Panc1 (cell line): Measurements from ENCODE around the gene KCNMA1. TPM values are rescaled to one million over a fixed set of nuclear protein-coding genes. Genes with fewer than 3 reads are reported as not detected.

Source experiments
- ATAC-seq: fragments of 200-7000 bp; cut with Tn5 transposase; 2 replicates; pipeline ENCODE4 v1.9.1; 2020; ENCODE audit warnings: mild to moderate bottlenecking, moderate library complexity
- BruUV-seq: library from RNA; stranded (reverse); fragments of 400-500 nt; replicated peaks from 2 replicates; lab custom pipeline; 2021; lab: Mats Ljungman, UMichigan
- CTCF ChIA-PET: fragments of 300-600 bp; sonication (Branson Sonifier 250); formaldehyde crosslinking; loops from one replicate; lab custom pipeline; 2022; ENCODE audit warnings: antibody characterized with exemption; lab: Charles Lee
- POLR2A ChIA-PET: fragments of 300-600 bp; sonication (Branson Sonifier 250); formaldehyde crosslinking; loops from one replicate; lab custom pipeline; 2022; ENCODE audit warnings: antibody characterized with exemption; lab: Charles Lee
- DNase-seq: peaks from one replicate; pipeline ENCODE4 v3.0.0-alpha.2; 2010; ENCODE audit warnings: low read depth, low spot score
- H3K27ac ChIP-seq: 2 replicates; pipeline ENCODE4 v1.5.1; 2011; ENCODE audit warnings: mild to moderate bottlenecking, low read length, inconsistent platforms
- H3K27me3 ChIP-seq: fragments of 200-500 bp; sonication (Bioruptor generic); 2 replicates; pipeline ENCODE4 v1.6.0; 2014; ENCODE audit warnings: low read length, inconsistent platforms; ENCODE audit not compliant: control insufficient read depth, insufficient read depth
- H3K36me3 ChIP-seq: fragments of 200-500 bp; sonication (Bioruptor generic); 2 replicates; pipeline ENCODE4 v1.5.1; 2014; ENCODE audit warnings: inconsistent platforms, mild to moderate bottlenecking, low read length, moderate library complexity; ENCODE audit not compliant: control insufficient read depth, insufficient read depth
- H3K4me1 ChIP-seq: 2 replicates; pipeline ENCODE4 v1.5.1; 2011; ENCODE audit warnings: inconsistent platforms, mild to moderate bottlenecking, low read length, moderate library complexity; ENCODE audit not compliant: control insufficient read depth, insufficient read depth
- H3K4me3 ChIP-seq, 2 experiments: 2 replicates each; pipeline ENCODE4 v1.5.1; 2011 to 2012; ENCODE audit warnings: low read depth in 2 of 2, low read length in 2 of 2, mild to moderate bottlenecking in 2 of 2, inconsistent platforms in 1 of 2, moderate library complexity in 1 of 2
- H3K9me3 ChIP-seq: fragments of 200-500 bp; sonication (Bioruptor generic); 2 replicates; pipeline ENCODE4 v1.5.1; 2014; ENCODE audit warnings: low read depth, mild to moderate bottlenecking, inconsistent platforms, low read length, moderate library complexity; ENCODE audit not compliant: control insufficient read depth, insufficient read depth
- POLR2AphosphoS5 ChIP-seq: IDR thresholded peaks from 2 replicates; pipeline ENCODE4 v1.6.1; 2012; ENCODE audit warnings: mild to moderate bottlenecking, low read depth, low read length, moderate library complexity
- SIN3A ChIP-seq: IDR thresholded peaks from 2 replicates; pipeline ENCODE4 v1.6.1; 2012; ENCODE audit warnings: low read depth, mild to moderate bottlenecking, low read length, moderate library complexity, borderline replicate concordance; ENCODE audit not compliant: insufficient read depth
- TCF7L2 ChIP-seq: IDR thresholded peaks from 2 replicates; pipeline ENCODE4 v1.6.1; 2011; ENCODE audit warnings: mild to moderate bottlenecking, low read depth, low read length, inconsistent platforms
- in situ Hi-C: cut with HindIII; loops from 2 replicates; pipeline ENCODE4 v1.10.0; 2016; ENCODE audit warnings: low sequenced_read_pairs, low pct_unique_long_range_greater_than_20kb
- intact Hi-C: fragments of 100-400 bp; cut with micrococcal nuclease; formaldehyde crosslinking; loops from one replicate; pipeline ENCODE4 v1.10.0; 2022; ENCODE audit not compliant: unreplicated experiment
- total RNA-seq: library from RNA; stranded (reverse); gene quantifications from one replicate; pipeline ENCODE4 v1.2.1, GENCODE V29; 2021; ENCODE audit not compliant: unreplicated experiment
- TF ChIP-seq, protein P1 (sequence below): fragments of 450-650 bp; IDR thresholded peaks from 2 replicates; pipeline ENCODE4 v1.5.1; 2017; ENCODE audit warnings: mild to moderate bottlenecking
- TF ChIP-seq, protein P2 (sequence below), 2 experiments: IDR thresholded peaks; 2 replicates each; pipeline ENCODE4 v1.6.1; 2011 to 2012; ENCODE audit warnings: low read depth in 2 of 2, control low read depth in 1 of 2, low read length in 1 of 2, mild to moderate bottlenecking in 1 of 2, moderate library complexity in 1 of 2; ENCODE audit not compliant: insufficient read depth in 1 of 2

The KCNMA1 gene
- total RNA-seq, 1 experiment from 2014 or later = 91.9 TPM

DNA sequence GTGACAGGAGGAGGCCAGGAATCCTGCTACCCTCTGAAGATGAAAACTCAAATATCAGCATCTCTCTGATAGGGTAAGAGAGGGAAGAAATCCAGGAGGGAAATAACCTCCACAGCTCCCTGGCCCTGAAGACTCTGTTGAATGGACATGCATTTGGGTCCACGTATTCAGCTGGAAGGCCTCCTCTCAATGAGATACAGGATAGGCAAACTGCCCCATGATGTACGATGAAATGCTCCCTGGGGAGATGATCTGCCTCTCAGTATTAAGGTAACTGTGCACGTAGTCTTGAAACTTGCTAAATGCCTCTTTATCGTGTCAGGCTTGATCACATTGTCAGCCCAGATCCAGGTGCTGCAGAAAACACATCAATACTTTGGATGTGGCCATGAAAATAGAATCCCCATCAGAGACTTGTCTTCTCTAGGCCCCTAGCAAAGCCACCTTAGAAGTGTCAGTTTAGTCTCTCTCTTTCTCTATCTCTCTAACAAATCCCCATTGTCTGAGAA, 384.0 kb downstream of the KCNMA1 start:
- Histone ChIP-seq H3K4me3 (no peak overlapping the region), H3K27me3 (no peaks in the 10 kb centered on the region), H3K36me3 (no peaks in the 10 kb centered on the region), H3K9me3 (no peaks in the 10 kb centered on the region), H3K4me1 (no peaks in the 10 kb centered on the region), H3K27ac (no peak overlapping the region)
- in situ Hi-C loops (no loop called here), intact Hi-C loops (loop anchor here (5.0 kb wide), 2 partner anchors 139 to 389 kb away; no protein-coding TSS in a partner anchor)
- CTCF ChIA-PET = no interaction called here
- no TSS peak for BruUV-seq
- POLR2A ChIA-PET = no interaction called here
- DNase-seq (no peak), ATAC-seq (no peak)
- TF ChIP-seq, protein P1, sequence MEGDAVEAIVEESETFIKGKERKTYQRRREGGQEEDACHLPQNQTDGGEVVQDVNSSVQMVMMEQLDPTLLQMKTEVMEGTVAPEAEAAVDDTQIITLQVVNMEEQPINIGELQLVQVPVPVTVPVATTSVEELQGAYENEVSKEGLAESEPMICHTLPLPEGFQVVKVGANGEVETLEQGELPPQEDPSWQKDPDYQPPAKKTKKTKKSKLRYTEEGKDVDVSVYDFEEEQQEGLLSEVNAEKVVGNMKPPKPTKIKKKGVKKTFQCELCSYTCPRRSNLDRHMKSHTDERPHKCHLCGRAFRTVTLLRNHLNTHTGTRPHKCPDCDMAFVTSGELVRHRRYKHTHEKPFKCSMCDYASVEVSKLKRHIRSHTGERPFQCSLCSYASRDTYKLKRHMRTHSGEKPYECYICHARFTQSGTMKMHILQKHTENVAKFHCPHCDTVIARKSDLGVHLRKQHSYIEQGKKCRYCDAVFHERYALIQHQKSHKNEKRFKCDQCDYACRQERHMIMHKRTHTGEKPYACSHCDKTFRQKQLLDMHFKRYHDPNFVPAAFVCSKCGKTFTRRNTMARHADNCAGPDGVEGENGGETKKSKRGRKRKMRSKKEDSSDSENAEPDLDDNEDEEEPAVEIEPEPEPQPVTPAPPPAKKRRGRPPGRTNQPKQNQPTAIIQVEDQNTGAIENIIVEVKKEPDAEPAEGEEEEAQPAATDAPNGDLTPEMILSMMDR = no peak
- TF ChIP-seq SIN3A (no peak), TCF7L2 (no peak), POLR2AphosphoS5 (no peak)
- TF ChIP-seq, protein P2, sequence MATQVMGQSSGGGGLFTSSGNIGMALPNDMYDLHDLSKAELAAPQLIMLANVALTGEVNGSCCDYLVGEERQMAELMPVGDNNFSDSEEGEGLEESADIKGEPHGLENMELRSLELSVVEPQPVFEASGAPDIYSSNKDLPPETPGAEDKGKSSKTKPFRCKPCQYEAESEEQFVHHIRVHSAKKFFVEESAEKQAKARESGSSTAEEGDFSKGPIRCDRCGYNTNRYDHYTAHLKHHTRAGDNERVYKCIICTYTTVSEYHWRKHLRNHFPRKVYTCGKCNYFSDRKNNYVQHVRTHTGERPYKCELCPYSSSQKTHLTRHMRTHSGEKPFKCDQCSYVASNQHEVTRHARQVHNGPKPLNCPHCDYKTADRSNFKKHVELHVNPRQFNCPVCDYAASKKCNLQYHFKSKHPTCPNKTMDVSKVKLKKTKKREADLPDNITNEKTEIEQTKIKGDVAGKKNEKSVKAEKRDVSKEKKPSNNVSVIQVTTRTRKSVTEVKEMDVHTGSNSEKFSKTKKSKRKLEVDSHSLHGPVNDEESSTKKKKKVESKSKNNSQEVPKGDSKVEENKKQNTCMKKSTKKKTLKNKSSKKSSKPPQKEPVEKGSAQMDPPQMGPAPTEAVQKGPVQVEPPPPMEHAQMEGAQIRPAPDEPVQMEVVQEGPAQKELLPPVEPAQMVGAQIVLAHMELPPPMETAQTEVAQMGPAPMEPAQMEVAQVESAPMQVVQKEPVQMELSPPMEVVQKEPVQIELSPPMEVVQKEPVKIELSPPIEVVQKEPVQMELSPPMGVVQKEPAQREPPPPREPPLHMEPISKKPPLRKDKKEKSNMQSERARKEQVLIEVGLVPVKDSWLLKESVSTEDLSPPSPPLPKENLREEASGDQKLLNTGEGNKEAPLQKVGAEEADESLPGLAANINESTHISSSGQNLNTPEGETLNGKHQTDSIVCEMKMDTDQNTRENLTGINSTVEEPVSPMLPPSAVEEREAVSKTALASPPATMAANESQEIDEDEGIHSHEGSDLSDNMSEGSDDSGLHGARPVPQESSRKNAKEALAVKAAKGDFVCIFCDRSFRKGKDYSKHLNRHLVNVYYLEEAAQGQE (IDR thresholded peaks at IDR 0.05; ENCODE audit: insufficient read depth in 1 of 2, low read depth in 2 of 2, low read length in 1 of 2) = no peak

DNA sequence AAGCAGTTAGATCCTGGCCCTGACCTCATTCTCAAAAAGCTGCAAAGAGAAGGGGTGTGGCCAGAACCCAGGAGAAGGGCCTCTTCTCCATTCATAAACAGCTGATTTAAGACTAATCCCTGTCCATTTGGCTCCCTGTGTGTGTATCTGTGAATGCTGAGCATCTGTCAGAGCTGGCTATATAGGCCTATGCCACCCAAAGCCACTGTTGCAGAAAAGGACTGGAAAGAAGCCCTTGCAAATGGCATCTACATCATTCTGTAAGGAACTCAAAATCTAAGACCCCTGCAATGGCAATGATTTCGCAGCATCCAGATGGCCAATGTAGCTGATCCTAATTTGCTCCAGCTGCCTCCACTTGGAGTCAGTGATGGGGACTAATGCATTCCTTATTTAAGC, 384.5 kb downstream of the KCNMA1 start:
- DNase-seq (no peak), ATAC-seq (no peak; the same call in 1 of the 2 replicates)
- intact Hi-C loops = loop anchor here (5.0 kb wide), 2 partner anchors 139 to 389 kb away; no protein-coding TSS in a partner anchor
- Histone ChIP-seq H3K4me1 (no peaks in the 10 kb centered on the region), H3K9me3 (no peaks in the 10 kb centered on the region), H3K27me3 (no peaks in the 10 kb centered on the region), H3K27ac (no peak overlapping the region), H3K4me3 (no peak overlapping the region), H3K36me3 (no peaks in the 10 kb centered on the region)
- ChIA-PET POLR2A (no interaction called here), CTCF (no interaction called here)
- TF ChIP-seq TCF7L2 (no peak), SIN3A (no peak), POLR2AphosphoS5 (no peak)
- TF ChIP-seq, protein P2 (IDR thresholded peaks at IDR 0.05; ENCODE audit: insufficient read depth in 1 of 2, low read depth in 2 of 2, low read length in 1 of 2) = no peak
- TF ChIP-seq, protein P1 = no peak
- in situ Hi-C loops = no loop called here
- BruUV-seq = no TSS peak
